Stomach (tissue), 4 donors: ENCODE results near the gene AKT1.

Experiments used
- CTCF ChIP-seq, 7 experiments: fragments of 450-650 bp in 4 of 7; fragments of 200-600 bp in 3 of 7; sonication (generic) in 3 of 7; IDR thresholded peaks; one replicate each; pipeline ENCODE4 v1.5.1; 2016 to 2019; ENCODE audit warnings: antibody characterized with exemption in 7 of 7, control low read depth in 2 of 7, mild to moderate bottlenecking in 1 of 7
- EP300 ChIP-seq: sonication (generic); formaldehyde crosslinking; IDR thresholded peaks from one replicate; pipeline ENCODE4 v1.6.1; 2017; ENCODE audit warnings: antibody characterized with exemption
- POLR2A ChIP-seq, 4 donors: fragments of 450-650 bp; IDR thresholded peaks; one replicate each; pipeline ENCODE4 v1.6.1; 2016; ENCODE audit warnings: antibody characterized with exemption in 4 of 4, control low read depth in 2 of 4, mild to moderate bottlenecking in 1 of 4, moderate library complexity in 1 of 4
- POLR2AphosphoS5 ChIP-seq, 3 donors: sonication (generic); formaldehyde crosslinking; IDR thresholded peaks; one replicate each; pipeline ENCODE4 v1.6.1; 2016; ENCODE audit warnings: antibody characterized with exemption in 3 of 3

GRCh38 chr14:104768437-104769323 is 26.9 kb downstream of the AKT1 start:
- peak in 6 of 7 experiments; percentile 60 to 98 (median 92) for TF ChIP-seq CTCF (IDR thresholded peaks at IDR 0.05)
- no peak for TF ChIP-seq POLR2A (IDR thresholded peaks at IDR 0.05)
- TF ChIP-seq POLR2AphosphoS5 (IDR thresholded peaks at IDR 0.05): peak in 1 of 3 donors; percentile 80
- TF ChIP-seq EP300: no peak
